Stimulated activated naive CD4-positive, alpha-beta T cell (primary cell): ENCODE measurements around the gene EBI3.
"Not testable (repeated sequence)": the region's sequence is repeated elsewhere in the genome, so short reads cannot be mapped to it uniquely, and the experiment has no call there.

Source experiments
- DNase-seq, 6 experiments: peaks; one replicate each; lab custom pipeline; 2025; lab: John Stamatoyannopoulos, UW

EBI3 gene

GRCh38 chr19:4200940-4201542 is 28.3 kb upstream of the EBI3 start:
- no peak for DNase-seq

GRCh38 chr19:4201798-4202197 is 27.5 kb upstream of the EBI3 start:
- DNase-seq = no peak

- DNase-seq = no peak
Observed at GRCh38 chr19:4206818-4207484, 22.4 kb upstream of the EBI3 start.

- DNase-seq = no peak
Observed at GRCh38 chr19:4208385-4209094, 20.8 kb upstream of the EBI3 start.

- DNase-seq = no peak
Observed at GRCh38 chr19:4210166-4210731, 19.1 kb upstream of the EBI3 start.

- DNase-seq = no peak
Observed at GRCh38 chr19:4213116-4213515, 16.2 kb upstream of the EBI3 start.

GRCh38 chr19:4215807-4216206 is 13.5 kb upstream of the EBI3 start:
- no peak for DNase-seq

- DNase-seq = no peak
Observed at GRCh38 chr19:4216846-4217245, 12.5 kb upstream of the EBI3 start.

GRCh38 chr19:4217429-4218264 is 11.7 kb upstream of the EBI3 start:
- no peak for DNase-seq

- DNase-seq = not testable (repeated sequence)
Observed at GRCh38 chr19:4218523-4218922, 10.8 kb upstream of the EBI3 start.

GRCh38 chr19:4220188-4220587 is 9.1 kb upstream of the EBI3 start:
- DNase-seq = no peak

GRCh38 chr19:4224470-4224869 is 4.9 kb upstream of the EBI3 start:
- no peak for DNase-seq

- DNase-seq = no peak
Observed at GRCh38 chr19:4225885-4226284, 3.4 kb upstream of the EBI3 start.

- no peak for DNase-seq
Observed at GRCh38 chr19:4227771-4228170, 1.6 kb upstream of the EBI3 start.

GRCh38 chr19:4228765-4229178 is 551 bp upstream of the EBI3 start:
- no peak for DNase-seq

- DNase-seq = not testable (repeated sequence)
Observed at GRCh38 chr19:4230237-4230636, 914 bp downstream of the EBI3 start.

- not testable (repeated sequence) for DNase-seq
Observed at GRCh38 chr19:4231521-4231920, 2.2 kb downstream of the EBI3 start.

- DNase-seq = not testable (repeated sequence)
Observed at GRCh38 chr19:4232139-4232538, 2.8 kb downstream of the EBI3 start.

GRCh38 chr19:4232614-4233281 is 3.4 kb downstream of the EBI3 start:
- no peak for DNase-seq

- peak; percentile 20 to 62 (median 46) for DNase-seq
Observed at GRCh38 chr19:4233282-4233853, 4.0 kb downstream of the EBI3 start.
